GM10847 (cell line): Measurements from ENCODE around the gene QSOX1.

Source experiments
- POLR2A ChIP-seq: IDR thresholded peaks from 2 replicates; pipeline ENCODE4 v1.6.1; 2011; ENCODE audit not compliant: insufficient read length; ENCODE audit errors: extremely low read depth

QSOX1 gene

GRCh38 chr1:180229483-180230415 is 75.1 kb downstream of the QSOX1 start, which contains the start of gene LHX4:
TSS of gene LHX4 (plus strand) at chr1:180230264. CDS start at chr1:180230530, 266 bp downstream.
- no peak for TF ChIP-seq POLR2A

GRCh38 chr1:180230416-180230790 is 75.7 kb downstream of the QSOX1 start:
- TF ChIP-seq POLR2A: no peak

- TF ChIP-seq POLR2A: no peak
Measured at GRCh38 chr1:180230791-180231505, 76.3 kb downstream of the QSOX1 start.

- no peak for TF ChIP-seq POLR2A
Measured at GRCh38 chr1:180231506-180231921, 76.8 kb downstream of the QSOX1 start.

GRCh38 chr1:180231936-180232335 is 77.3 kb downstream of the QSOX1 start:
- TF ChIP-seq POLR2A: no peak

GRCh38 chr1:180232521-180233043 is 77.9 kb downstream of the QSOX1 start:
- no peak for TF ChIP-seq POLR2A

- no peak for TF ChIP-seq POLR2A
Measured at GRCh38 chr1:180233191-180234011, 78.7 kb downstream of the QSOX1 start.

GRCh38 chr1:180234369-180235076 is 79.9 kb downstream of the QSOX1 start:
- TF ChIP-seq POLR2A: no peak

- no peak for TF ChIP-seq POLR2A
Measured at GRCh38 chr1:180235077-180235501, 80.4 kb downstream of the QSOX1 start.

- TF ChIP-seq POLR2A: no peak
Measured at GRCh38 chr1:180235502-180236239, 81.0 kb downstream of the QSOX1 start.

- TF ChIP-seq POLR2A: no peak
Measured at GRCh38 chr1:180236698-180237509, 82.2 kb downstream of the QSOX1 start.

GRCh38 chr1:180237869-180238476 is 83.3 kb downstream of the QSOX1 start:
- TF ChIP-seq POLR2A: no peak
